ENCODE data around the gene PARVB.

Gene PARVB

GRCh38 chr22:44087089-44087430 is 63.0 kb downstream of the PARVB start:
- no peak for TF ChIP-seq CTCF (IDR thresholded peaks at IDR 0.05; ENCODE audit: low read length)
- no peak for TF ChIP-seq EZH2 (IDR thresholded peaks at IDR 0.05; ENCODE audit: borderline replicate concordance, low read length)
- H4K20me1 ChIP-seq (ENCODE audit: insufficient read depth, low read length): no peaks in the 10 kb centered on the region
- peaks cover 14% of the 10 kb centered on the region for H3K36me3 ChIP-seq (ENCODE audit: insufficient read depth, low read length)
- H3K27ac ChIP-seq (ENCODE audit: low read depth, low read length, poor library complexity, severe bottlenecking): no peak overlapping the region
- H3K9ac ChIP-seq (ENCODE audit: low read length): no peak overlapping the region
- H3K27me3 ChIP-seq (ENCODE audit: insufficient read depth, low read length): no peaks in the 10 kb centered on the region
- H3K4me1 ChIP-seq (ENCODE audit: insufficient read depth, low read length, severe bottlenecking): peaks cover 5% of the 10 kb centered on the region
- no peaks in the 10 kb centered on the region for H3F3A ChIP-seq (ENCODE audit: insufficient read depth, low read length)
- H3K4me2 ChIP-seq (ENCODE audit: low read length): no peak overlapping the region
- H2AFZ ChIP-seq (ENCODE audit: low read length): no peak overlapping the region
- H3K9me2 ChIP-seq (ENCODE audit: low read depth, low read length): no peaks in the 10 kb centered on the region
- H3K9me3 ChIP-seq (ENCODE audit: low read length): 0 out of 2 replicates have a peak, but pooled peaks cover 3% of the 10 kb centered on the region
- H3K79me2 ChIP-seq (ENCODE audit: insufficient read depth, low read length): no peaks in the 10 kb centered on the region
- no peak overlapping the region for H3K4me3 ChIP-seq (ENCODE audit: low read depth, low read length, poor library complexity, severe bottlenecking)

- H3K9me3 ChIP-seq (ENCODE audit: low read length): 0 out of 2 replicates have a peak, but pooled peaks cover 3% of the 10 kb centered on the region
- TF ChIP-seq EZH2 (IDR thresholded peaks at IDR 0.05; ENCODE audit: borderline replicate concordance, low read length) (no peak), CTCF (IDR thresholded peaks at IDR 0.05; ENCODE audit: low read length) (no peak)
- no peaks in the 10 kb centered on the region for H3K79me2 ChIP-seq (ENCODE audit: insufficient read depth, low read length)
- no peaks in the 10 kb centered on the region; the same call in 1 of the 2 replicates for H3K36me3 ChIP-seq (ENCODE audit: insufficient read depth, low read length)
- H3K27ac ChIP-seq (ENCODE audit: low read depth, low read length, poor library complexity, severe bottlenecking): no peak overlapping the region
- H3F3A ChIP-seq (ENCODE audit: insufficient read depth, low read length): no peaks in the 10 kb centered on the region
- no peaks in the 10 kb centered on the region for H3K27me3 ChIP-seq (ENCODE audit: insufficient read depth, low read length)
- H3K9me2 ChIP-seq (ENCODE audit: low read depth, low read length): no peaks in the 10 kb centered on the region
- no peak overlapping the region for H2AFZ ChIP-seq (ENCODE audit: low read length)
- peaks cover 5% of the 10 kb centered on the region for H3K4me1 ChIP-seq (ENCODE audit: insufficient read depth, low read length, severe bottlenecking)
- no peaks in the 10 kb centered on the region for H4K20me1 ChIP-seq (ENCODE audit: insufficient read depth, low read length)
- no peak overlapping the region for H3K4me3 ChIP-seq (ENCODE audit: low read depth, low read length, poor library complexity, severe bottlenecking)
- H3K4me2 ChIP-seq (ENCODE audit: low read length): no peak overlapping the region
- no peak overlapping the region for H3K9ac ChIP-seq (ENCODE audit: low read length)
These were observed 65.0 kb downstream of the PARVB start for GRCh38 chr22:44088976-44089570.

GRCh38 chr22:44089717-44090570 is 65.8 kb downstream of the PARVB start:
- Histone ChIP-seq H3F3A (ENCODE audit: insufficient read depth, low read length) (no peaks in the 10 kb centered on the region), H3K9ac (ENCODE audit: low read length) (no peak overlapping the region), H3K4me1 (ENCODE audit: insufficient read depth, low read length, severe bottlenecking) (peaks cover 5% of the 10 kb centered on the region), H3K4me3 (ENCODE audit: low read depth, low read length, poor library complexity, severe bottlenecking) (no peak overlapping the region), H3K9me3 (ENCODE audit: low read length) (no peaks in the 10 kb centered on the region), H3K36me3 (ENCODE audit: insufficient read depth, low read length) (no peaks in the 10 kb centered on the region; the same call in 1 of the 2 replicates), H3K27ac (ENCODE audit: low read depth, low read length, poor library complexity, severe bottlenecking) (no peak overlapping the region), H4K20me1 (ENCODE audit: insufficient read depth, low read length) (no peaks in the 10 kb centered on the region), H3K9me2 (ENCODE audit: low read depth, low read length) (no peaks in the 10 kb centered on the region), H3K4me2 (ENCODE audit: low read length) (no peak overlapping the region), H2AFZ (ENCODE audit: low read length) (no peak overlapping the region), H3K27me3 (ENCODE audit: insufficient read depth, low read length) (no peaks in the 10 kb centered on the region), H3K79me2 (ENCODE audit: insufficient read depth, low read length) (no peaks in the 10 kb centered on the region)
- TF ChIP-seq EZH2 (IDR thresholded peaks at IDR 0.05; ENCODE audit: borderline replicate concordance, low read length): no peak
- no peak for TF ChIP-seq CTCF (IDR thresholded peaks at IDR 0.05; ENCODE audit: low read length)

All from OCI-LY1 (cell line).